IMR-90 (cell line): Measurements from ENCODE around the gene HSPB7. TPM values are rescaled to one million over a fixed set of nuclear protein-coding genes. Genes with fewer than 3 reads are reported as not detected.

Experiments used
- ATAC-seq: fragments of 200-7000 bp; cut with Tn5 transposase; 2 replicates; pipeline ENCODE4 v1.9.1; 2020; ENCODE audit warnings: low read depth, mild to moderate bottlenecking, moderate library complexity
- BruUV-seq: library from RNA; stranded (reverse); fragments of 400-500 nt; replicated peaks from 2 replicates; lab custom pipeline; 2021; lab: Mats Ljungman, UMichigan
- CTCF ChIA-PET: fragments of 300-600 bp; formaldehyde crosslinking; extraction: SDS; loops from one replicate; lab custom pipeline; 2021; ENCODE audit warnings: antibody characterized with exemption; lab: Yijun Ruan, JAX
- POLR2A ChIA-PET: fragments of 300-600 bp; sonication (Branson Sonifier 250); formaldehyde crosslinking; loops from one replicate; lab custom pipeline; 2022; ENCODE audit warnings: antibody characterized with exemption; ENCODE audit not compliant: unreplicated experiment; lab: Charles Lee
- DNase-seq: peaks from one replicate; pipeline ENCODE4 v3.0.0; 2013
- H2AFZ ChIP-seq: replicated peaks from 2 replicates; pipeline ENCODE3; 2013; ENCODE audit warnings: low read length, mild to moderate bottlenecking; ENCODE audit not compliant: poor library complexity
- H2AK5ac ChIP-seq: 2 replicates; pipeline ENCODE4 v1.6.1; 2013; ENCODE audit warnings: low read depth, low read length, inconsistent platforms
- H2AK9ac ChIP-seq: replicated peaks from 2 replicates; pipeline ENCODE3; 2013; ENCODE audit warnings: mild to moderate bottlenecking, low read depth, low read length, moderate library complexity; ENCODE audit not compliant: poor library complexity
- H2BK120ac ChIP-seq: 2 replicates; pipeline ENCODE4 v1.6.1; 2013; ENCODE audit warnings: low read depth, low read length, inconsistent platforms
- H2BK15ac ChIP-seq: 3 replicates; pipeline ENCODE4 v1.6.1; 2013; ENCODE audit warnings: low read depth, low read length, inconsistent platforms
- H2BK20ac ChIP-seq: 2 replicates; pipeline ENCODE4 v1.6.1; 2013; ENCODE audit warnings: low read depth, mild to moderate bottlenecking, inconsistent platforms, low read length, moderate library complexity
- H2BK5ac ChIP-seq: 2 replicates; pipeline ENCODE4 v1.6.1; 2013; ENCODE audit warnings: mild to moderate bottlenecking, low read depth, low read length, inconsistent platforms; ENCODE audit not compliant: poor library complexity, severe bottlenecking
- H3K14ac ChIP-seq: replicated peaks from 2 replicates; pipeline ENCODE4 v1.6.1; 2013; ENCODE audit warnings: low read depth, low read length, inconsistent platforms
- H3K18ac ChIP-seq: 2 replicates; pipeline ENCODE4 v1.6.1; 2013; ENCODE audit warnings: low read depth, low read length, control low read depth
- H3K23ac ChIP-seq: 2 replicates; pipeline ENCODE4 v1.6.1; 2013; ENCODE audit warnings: low read depth, low read length, inconsistent platforms
- H3K27ac ChIP-seq: 2 replicates; pipeline ENCODE4 v1.5.1; 2013; ENCODE audit warnings: mild to moderate bottlenecking, control low read depth, low read length; ENCODE audit not compliant: insufficient read depth
- H3K27me3 ChIP-seq: 2 replicates; pipeline ENCODE4 v1.6.1; 2013; ENCODE audit warnings: low read length; ENCODE audit not compliant: control insufficient read depth, insufficient read depth
- H3K36me3 ChIP-seq: 2 replicates; pipeline ENCODE4 v1.6.1; 2013; ENCODE audit warnings: low read length, mixed read lengths; ENCODE audit not compliant: control insufficient read depth, insufficient read depth
- H3K4ac ChIP-seq: 2 replicates; pipeline ENCODE4 v1.6.1; 2013; ENCODE audit warnings: low read depth, low read length, inconsistent platforms
- H3K4me1 ChIP-seq: 2 replicates; pipeline ENCODE4 v1.6.1; 2013; ENCODE audit warnings: low read length, mixed read lengths; ENCODE audit not compliant: control insufficient read depth, insufficient read depth
- H3K4me2 ChIP-seq: 2 replicates; pipeline ENCODE4 v1.6.1; 2013; ENCODE audit warnings: low read depth, mild to moderate bottlenecking, control low read depth, low read length, moderate library complexity
- H3K4me3 ChIP-seq: 2 replicates; pipeline ENCODE4 v1.5.1; 2013; ENCODE audit warnings: low read depth, mild to moderate bottlenecking, control low read depth, low read length, moderate library complexity; ENCODE audit not compliant: insufficient read depth
- H3K56ac ChIP-seq: 2 replicates; pipeline ENCODE4 v1.6.1; 2013; ENCODE audit warnings: low read length, inconsistent platforms; ENCODE audit not compliant: insufficient read depth; ENCODE audit errors: extremely low read depth
- H3K79me1 ChIP-seq, 2 experiments: 2 replicates each; pipeline ENCODE4 v1.6.1; 2013; ENCODE audit warnings: low read length in 2 of 2, inconsistent platforms in 1 of 2, low read depth in 1 of 2
- H3K9ac ChIP-seq: 2 replicates; pipeline ENCODE4 v1.6.1; 2013; ENCODE audit warnings: low read depth, low read length, control low read depth
- H3K9me1 ChIP-seq: 2 replicates; pipeline ENCODE4 v1.6.1; 2013; ENCODE audit warnings: low read length, inconsistent platforms; ENCODE audit not compliant: insufficient read depth
- H3K9me3 ChIP-seq: 2 replicates; pipeline ENCODE4 v1.6.1; 2013; ENCODE audit warnings: low read length; ENCODE audit not compliant: control insufficient read depth, insufficient read depth
- H4K20me1 ChIP-seq: 2 replicates; pipeline ENCODE4 v1.6.1; 2013; ENCODE audit warnings: low read length, inconsistent platforms; ENCODE audit not compliant: insufficient read depth
- H4K5ac ChIP-seq: 2 replicates; pipeline ENCODE4 v1.6.1; 2013; ENCODE audit warnings: mild to moderate bottlenecking, low read depth, low read length, control low read depth
- H4K8ac ChIP-seq, 2 experiments: 2 replicates each; pipeline ENCODE4 v1.6.1; 2013; ENCODE audit warnings: low read depth in 2 of 2, low read length in 2 of 2, control low read depth in 1 of 2, inconsistent platforms in 1 of 2
- H4K91ac ChIP-seq: 2 replicates; pipeline ENCODE4 v1.6.1; 2013; ENCODE audit warnings: low read depth, low read length, inconsistent platforms; ENCODE audit not compliant: insufficient read depth
- CEBPB ChIP-seq: IDR thresholded peaks from 2 replicates; pipeline ENCODE4 v1.6.1; 2012; ENCODE audit warnings: low read depth, low read length, improper control_type of control experiment
- CTCF ChIP-seq: conservative IDR thresholded peaks from 2 replicates; pipeline ENCODE4 v1.5.1; 2012; ENCODE audit warnings: mild to moderate bottlenecking, low read depth, low read length, improper control_type of control experiment
- FOS ChIP-seq: fragments of 150-350 bp; IDR thresholded peaks from 2 replicates; pipeline ENCODE4 v1.6.1; 2016; ENCODE audit warnings: low read depth, low read length
- NFE2L2 ChIP-seq: fragments of 150-350 bp; IDR thresholded peaks from 2 replicates; pipeline ENCODE4 v1.6.1; 2016; ENCODE audit warnings: low read depth, mild to moderate bottlenecking, low read length
- POLR2A ChIP-seq: IDR thresholded peaks from 2 replicates; pipeline ENCODE4 v1.6.1; 2012; ENCODE audit warnings: mild to moderate bottlenecking, low read depth, low read length
- WGBS, 2 experiments: methylation state at CpG; one replicate each; pipeline versions ENCODE4 v1.1.5 to v1.1.7; 2013; ENCODE audit warnings: missing lambda C conversion rate in 2 of 2; ENCODE audit not compliant: insufficient read length in 1 of 2; ENCODE audit errors: extremely low coverage in 2 of 2; 5-methylcytosine and 5-hydroxymethylcytosine counted together
- dilution Hi-C: fragments of 300-500 bp; cut with HindIII; formaldehyde crosslinking; loops from one replicate; pipeline ENCODE4 v1.14.3; 2018; ENCODE audit warnings: low sequenced_read_pairs; ENCODE audit not compliant: unreplicated experiment
- in situ Hi-C: fragments of 300-500 bp; cut with MboI; formaldehyde crosslinking; loops from 3 replicates; pipeline ENCODE4 v1.14.3; 2019; ENCODE audit warnings: low sequenced_read_pairs, inconsistent platforms, mixed read lengths
- intact Hi-C: fragments of 100-400 bp; cut with micrococcal nuclease; formaldehyde crosslinking; loops from 2 replicates; pipeline ENCODE4 v1.10.0; 2022
- microRNA-seq, 2 experiments: library from miRNA; stranded (forward) in 1 of 2; unstranded in 1 of 2; fragments of 10-50 nt in 1 of 2; fragments of <30 nt in 1 of 2; gene quantifications in 1 of 2; microRNA quantifications in 1 of 2; one replicate each; pipeline versions ENCODE3 to v1.1.0; 2013 to 2020; ENCODE audit not compliant: insufficient read depth in 1 of 2, insufficient read length in 1 of 2, unreplicated experiment in 1 of 2
- polyA plus RNA-seq, 3 experiments: library from polyadenylated mRNA; depleted of rRNA; stranded (reverse); fragments of >200 nt; gene quantifications; 2 replicates each; pipeline ENCODE4 v1.2.3, GENCODE V29; 2012; ENCODE audit warnings: low replicate concordance in 1 of 3
- small RNA-seq, 5 experiments: library from RNA; depleted of rRNA; stranded (forward); fragments of <200 nt; gene quantifications; one replicate each; pipeline ENCODE3, GENCODE V24; 2012
- total RNA-seq: library from RNA; depleted of rRNA; stranded (reverse); fragments of >200 nt; gene quantifications from 2 replicates; pipeline ENCODE4 v1.2.3, GENCODE V29; 2012; rRNA removed

HSPB7 gene
- total and polyA plus RNA-seq, 2 of the 4 experiments (the other 2 are of a cell fraction), result 0.54 to 3.0 TPM

GRCh38 chr1:15965228-15965767 lies 52.5 kb downstream of the HSPB7 start:
- Histone ChIP-seq H2BK15ac (no peak overlapping the region), H2AK9ac (no peak overlapping the region), H3K27ac (no peak overlapping the region), H2AK5ac (peak overlapping the region; percentile 16), H3K18ac (peak overlapping the region; percentile 30; the same call in 1 of the 2 replicates), H2BK5ac (peak overlapping the region; percentile 74), H2BK120ac (peak overlapping the region; percentile 0; the same call in 1 of the 2 replicates), H3K4me2 (peak overlapping the region; percentile 1; the same call in 1 of the 2 replicates), H4K8ac (peak overlapping the region in 1 of 2 experiments; percentile 22; a peak in 1 of 4 replicates), H3K9me3 (no peaks in the 10 kb centered on the region), H3K4me3 (no peak overlapping the region), H2AFZ (no peak overlapping the region), H3K4me1 (peaks cover 15% of the 10 kb centered on the region), H3K27me3 (no peaks in the 10 kb centered on the region), H3K36me3 (peaks cover 19% of the 10 kb centered on the region), H4K20me1 (peaks cover 15% of the 10 kb centered on the region; the same call in 1 of the 2 replicates), H3K9ac (no peak overlapping the region), H3K4ac (peak overlapping the region; percentile 24; the same call in 1 of the 2 replicates), H3K23ac (0 out of 2 replicates have a peak overlapping the region, but pooled peaks have one; percentile 58), H3K9me1 (peaks cover 23% of the 10 kb centered on the region), H4K5ac (no peak overlapping the region), H3K56ac (no peak overlapping the region; the same call in 1 of the 2 replicates), H3K14ac (no peak overlapping the region; the same call in 1 of the 2 replicates), H3K79me1 (peaks cover 48 to 89% of the 10 kb centered on the region in 2 experiments), H4K91ac (0 out of 2 replicates have a peak overlapping the region, but pooled peaks have one; percentile 2), H2BK20ac (no peak overlapping the region)
- POLR2A ChIA-PET, result no interaction called here
- BruUV-seq, result no TSS peak
- in situ Hi-C loops (no loop called here), dilution Hi-C loops (no loop called here), intact Hi-C loops (no loop called here)
- ATAC-seq (peak; percentile 70), DNase-seq (peak; percentile 79)
- WGBS, 2 experiments, result no CpG with 5 or more reads among the region's 7 CpGs
- TF ChIP-seq NFE2L2, result no peak
- TF ChIP-seq POLR2A, result no peak
- 0 out of 2 replicates have a peak, but pooled peaks have one; percentile 3 for TF ChIP-seq FOS
- no peak for TF ChIP-seq CTCF
- peak; percentile 43; the same call in 1 of the 2 replicates for TF ChIP-seq CEBPB
- CTCF ChIA-PET, result no interaction called here

Small RNA genes lying within 50 kb of the gene (microRNA-seq; reads per million reads assigned to microRNA genes)
- gene AL355994.1 (ENCODE audit: insufficient read depth, insufficient read length) (not detected), gene AL355994.5 (ENCODE audit: insufficient read depth, insufficient read length) (not detected)

Small RNA genes lying within 50 kb of the gene (small RNA-seq; reads per million reads assigned to genes)
- gene AL355994.1, result 0 reads per million in 5 experiments
- 0 to 0.08 (median 0) reads per million in 5 experiments for gene AL355994.5

Other genes with a start within 250 kb of the HSPB7 start
- 1.4 and 2.8 TPM in 2 replicates for gene UQCRHL, start 210.4 kb downstream of the HSPB7 start, total RNA-seq
- gene UQCRHL, start 210.4 kb downstream of the HSPB7 start, polyA plus RNA-seq (2012; rRNA removed), result 2.4 and 2.6 TPM in 2 replicates
- 15.8 and 20.3 TPM in 2 replicates for gene SPEN, start 170.3 kb downstream of the HSPB7 start, total RNA-seq
- gene SPEN, start 170.3 kb downstream of the HSPB7 start, polyA plus RNA-seq (2012; rRNA removed), result 7.6 and 9.4 TPM in 2 replicates
- 26.3 and 29.7 TPM in 2 replicates for gene ZBTB17, start 41.9 kb downstream of the HSPB7 start, total RNA-seq
- gene ZBTB17, start 41.9 kb downstream of the HSPB7 start, polyA plus RNA-seq (2012; rRNA removed), result 58.2 and 65.5 TPM in 2 replicates
- not detected in 2 replicates for gene SRARP, start 13.8 kb downstream of the HSPB7 start, total RNA-seq
- gene SRARP, start 13.8 kb downstream of the HSPB7 start, polyA plus RNA-seq (2012; rRNA removed), result not detected in 2 replicates
- not detected in 2 replicates for gene CLCNKA, start 4.0 kb upstream of the HSPB7 start, total RNA-seq
- gene CLCNKA, start 4.0 kb upstream of the HSPB7 start, polyA plus RNA-seq (2012; rRNA removed), result 0.05 TPM in 1 of 2 replicates, not detected in the other
- not detected in 2 replicates for gene CLCNKB, start 25.7 kb upstream of the HSPB7 start, total RNA-seq
- gene CLCNKB, start 25.7 kb upstream of the HSPB7 start, polyA plus RNA-seq (2012; rRNA removed), result 0.09 and 0.11 TPM in 2 replicates
- 0.18 and 0.28 TPM in 2 replicates for gene FAM131C, start 55.6 kb upstream of the HSPB7 start, total RNA-seq
- 0.56 and 1.0 TPM in 2 replicates for gene FAM131C, start 55.6 kb upstream of the HSPB7 start, polyA plus RNA-seq (2012; rRNA removed)
- 22.5 and 24.0 TPM in 2 replicates for gene EPHA2, start 138.0 kb upstream of the HSPB7 start, total RNA-seq
- gene EPHA2, start 138.0 kb upstream of the HSPB7 start, polyA plus RNA-seq (2012; rRNA removed), result 72.6 and 82.5 TPM in 2 replicates
- gene ARHGEF19, start 194.6 kb upstream of the HSPB7 start, total RNA-seq, result 3.3 and 4.5 TPM in 2 replicates
- gene ARHGEF19, start 194.6 kb upstream of the HSPB7 start, polyA plus RNA-seq (2012; rRNA removed), result 16.8 and 17.2 TPM in 2 replicates
- 3.2 and 3.3 TPM in 2 replicates for gene CPLANE2, start 219.1 kb upstream of the HSPB7 start, total RNA-seq
- 5.8 and 7.5 TPM in 2 replicates for gene CPLANE2, start 219.1 kb upstream of the HSPB7 start, polyA plus RNA-seq (2012; rRNA removed)